CD14-positive monocyte (primary cell): ENCODE data around the gene BCAS1. TPM values are rescaled to one million over a fixed set of nuclear protein-coding genes. Genes with fewer than 3 reads are reported as not detected.

Experiments used
- DNase-seq, 3 donors: peaks; one replicate each; pipeline ENCODE4 v3.0.0-alpha.2; 2011 to 2022
- H2AFZ ChIP-seq: 2 replicates; pipeline ENCODE4 v1.6.0; 2012; ENCODE audit warnings: mild to moderate bottlenecking, low read depth, low read length, inconsistent platforms; ENCODE audit not compliant: insufficient read depth, poor library complexity, severe bottlenecking
- H3K27ac ChIP-seq, 2 donors: 1 replicate in 1 of 2; 2 replicates in 1 of 2; pipeline ENCODE4 v1.5.1; 2012 to 2013; ENCODE audit warnings: low read length in 2 of 2, control low read depth in 1 of 2, inconsistent platforms in 1 of 2, low read depth in 1 of 2, mild to moderate bottlenecking in 1 of 2
- H3K27me3 ChIP-seq, 2 donors: one replicate each; pipeline versions ENCODE4 v1.6.0 to v1.6.1; 2011 to 2013; ENCODE audit warnings: low read length in 2 of 2; ENCODE audit not compliant: control insufficient read depth in 2 of 2, insufficient read depth in 2 of 2
- H3K36me3 ChIP-seq, 2 donors: replicated peaks in 1 of 2; 1 replicate in 1 of 2; 2 replicates in 1 of 2; pipeline versions ENCODE4 v1.5.1 to v1.6.1; 2012 to 2013; ENCODE audit warnings: low read length in 2 of 2, control low read depth in 1 of 2, inconsistent platforms in 1 of 2, mild to moderate bottlenecking in 1 of 2; ENCODE audit not compliant: insufficient read depth in 2 of 2, control insufficient read depth in 1 of 2
- H3K4me1 ChIP-seq, 2 donors: 1 replicate in 1 of 2; 2 replicates in 1 of 2; pipeline versions ENCODE4 v1.5.1 to v1.6.1; 2012 to 2013; ENCODE audit warnings: low read length in 2 of 2, control low read depth in 1 of 2, inconsistent platforms in 1 of 2, mild to moderate bottlenecking in 1 of 2, moderate library complexity in 1 of 2; ENCODE audit not compliant: insufficient read depth in 2 of 2, control insufficient read depth in 1 of 2
- H3K4me2 ChIP-seq: replicated peaks from 2 replicates; pipeline ENCODE3; 2012; ENCODE audit warnings: low read length, moderate library complexity, mild to moderate bottlenecking; ENCODE audit not compliant: poor library complexity, severe bottlenecking; ENCODE audit errors: extremely low read depth
- H3K4me3 ChIP-seq, 3 experiments: fragments of 200-600 bp in 1 of 3; sonication (generic) in 1 of 3; replicated peaks in 1 of 3; 1 replicate in 2 of 3; 2 replicates in 1 of 3; pipeline ENCODE4 v1.5.1; 2011 to 2013; ENCODE audit warnings: low read length in 3 of 3, mild to moderate bottlenecking in 3 of 3, control low read depth in 2 of 3, low read depth in 2 of 3, inconsistent platforms in 1 of 3, moderate library complexity in 1 of 3
- H3K79me2 ChIP-seq: 2 replicates; pipeline ENCODE4 v1.6.0; 2012; ENCODE audit warnings: mild to moderate bottlenecking, control low read depth, inconsistent platforms, low read length, moderate library complexity; ENCODE audit not compliant: insufficient read depth
- H3K9ac ChIP-seq: 2 replicates; pipeline ENCODE4 v1.6.0; 2017; ENCODE audit warnings: low read length, mild to moderate bottlenecking; ENCODE audit not compliant: insufficient read depth, poor library complexity, severe bottlenecking
- H3K9me3 ChIP-seq, 2 donors: replicated peaks in 1 of 2; 1 replicate in 1 of 2; 2 replicates in 1 of 2; pipeline versions ENCODE4 v1.5.1 to v1.6.1; 2012 to 2013; ENCODE audit warnings: low read length in 2 of 2, control low read depth in 1 of 2; ENCODE audit not compliant: control insufficient read depth in 1 of 2, insufficient read depth in 1 of 2
- H4K20me1 ChIP-seq: 2 replicates; pipeline ENCODE4 v1.6.0; 2012; ENCODE audit warnings: mild to moderate bottlenecking, low read length, control low read depth, moderate library complexity; ENCODE audit not compliant: insufficient read depth
- H3K27ac Mint-ChIP-seq, 7 donors: one replicate each; pipeline ENCODE4 v1.8.0; 2020; ENCODE audit warnings: mild to moderate bottlenecking in 7 of 7, mixed read lengths in 7 of 7, moderate library complexity in 6 of 7, inconsistent platforms in 2 of 7
- H3K27me3 Mint-ChIP-seq, 3 donors: one replicate each; pipeline ENCODE4 v1.8.0; 2021 to 2022; ENCODE audit warnings: low read depth in 3 of 3, mild to moderate bottlenecking in 3 of 3, mixed read lengths in 3 of 3, moderate library complexity in 3 of 3, inconsistent platforms in 1 of 3
- H3K36me3 Mint-ChIP-seq, 2 donors: one replicate each; pipeline ENCODE4 v1.8.0; 2020; ENCODE audit warnings: mixed read lengths in 2 of 2, inconsistent platforms in 1 of 2, mild to moderate bottlenecking in 1 of 2
- H3K4me1 Mint-ChIP-seq: one replicate; pipeline ENCODE4 v1.8.0; 2020; ENCODE audit warnings: mild to moderate bottlenecking, mixed read lengths
- H3K4me3 Mint-ChIP-seq, 2 donors: one replicate each; pipeline ENCODE4 v1.8.0; 2020; ENCODE audit warnings: mild to moderate bottlenecking in 2 of 2, mixed read lengths in 2 of 2, moderate library complexity in 1 of 2
- H3K9me3 Mint-ChIP-seq, 7 donors: one replicate each; pipeline ENCODE4 v1.8.0; 2020 to 2022; ENCODE audit warnings: mixed read lengths in 7 of 7, mild to moderate bottlenecking in 6 of 7, moderate library complexity in 6 of 7, inconsistent platforms in 2 of 7
- CTCF ChIP-seq: fragments of 200-600 bp; IDR thresholded peaks from one replicate; pipeline ENCODE4 v1.8.0; 2022; ENCODE audit warnings: antibody characterized with exemption, mild to moderate bottlenecking
- WGBS: methylation state at CpG from one replicate; pipeline ENCODE4 v1.1.5; 2013; ENCODE audit warnings: missing lambda C conversion rate; ENCODE audit not compliant: insufficient coverage; 5-methylcytosine and 5-hydroxymethylcytosine counted together
- intact Hi-C, 2 donors: fragments of 100-400 bp; cut with micrococcal nuclease; formaldehyde crosslinking; loops; one replicate each; pipeline versions ENCODE4 v1.15.0 to v1.15.1; 2023
- polyA plus RNA-seq, 3 donors: library from polyadenylated mRNA; depleted of rRNA in 1 of 3; unstranded in 2 of 3; stranded (reverse) in 1 of 3; fragments of 300-500 nt in 2 of 3; fragments of >200 nt in 1 of 3; fragmentation: Illumina TruSeq in 2 of 3; gene quantifications; 1 replicate in 2 of 3; 2 replicates in 1 of 3; pipeline ENCODE4 v1.2.3, GENCODE V29; 2012 to 2021

The BCAS1 gene
- polyA plus RNA-seq, 3 donors: 0.01 to 0.02 TPM; not detected in 1

- H3K36me3 ChIP-seq: no peaks in the 10 kb centered on the region
Observed at GRCh38 chr20:54020348-54020747, 50.0 kb downstream of the BCAS1 start.

GRCh38 chr20:54019585-54019984 is 50.8 kb downstream of the BCAS1 start:
- DNase-seq: no peak
- no peak overlapping the region for H3K27ac Mint-ChIP-seq
- no peaks in the 10 kb centered on the region for H3K27me3 Mint-ChIP-seq
- 78% methylated on average over 2 of the region's 6 CpGs for WGBS
- H2AFZ ChIP-seq: no peak overlapping the region
- peaks cover 40% of the 10 kb centered on the region for H3K4me1 Mint-ChIP-seq
- no peak overlapping the region for H3K4me3 Mint-ChIP-seq
- no peak overlapping the region for H3K27ac ChIP-seq
- no peak overlapping the region for H3K9ac ChIP-seq
- H3K4me2 ChIP-seq: no peak overlapping the region
- intact Hi-C loops: no loop called here
- H3K36me3 ChIP-seq: no peaks in the 10 kb centered on the region
- H4K20me1 ChIP-seq: no peaks in the 10 kb centered on the region
- TF ChIP-seq CTCF: no peak
- H3K9me3 ChIP-seq: no peaks in the 10 kb centered on the region
- peaks cover 0 to 4% (median 0%) of the 10 kb centered on the region in 7 donors for H3K9me3 Mint-ChIP-seq
- H3K79me2 ChIP-seq: no peaks in the 10 kb centered on the region
- H3K27me3 ChIP-seq: no peaks in the 10 kb centered on the region
- H3K36me3 Mint-ChIP-seq: no peaks in the 10 kb centered on the region
- no peak overlapping the region for H3K4me3 ChIP-seq
- peaks cover 22 to 26% of the 10 kb centered on the region in 2 donors for H3K4me1 ChIP-seq

More at GRCh38 chr20:54020348-54020747, 50.0 kb downstream of the BCAS1 start:
- H3K4me1 ChIP-seq: peaks cover 22 to 26% of the 10 kb centered on the region in 2 donors
- intact Hi-C loops: no loop called here
- Mint-ChIP-seq H3K4me1 (peaks cover 40% of the 10 kb centered on the region), H3K9me3 (peaks cover 0 to 4% (median 0%) of the 10 kb centered on the region in 7 donors), H3K27ac (no peak overlapping the region), H3K27me3 (no peaks in the 10 kb centered on the region), H3K4me3 (no peak overlapping the region), H3K36me3 (no peaks in the 10 kb centered on the region)
- WGBS: 63% methylated on average over 3 of the region's 7 CpGs
- no peak overlapping the region for H3K27ac ChIP-seq
- no peak overlapping the region for H2AFZ ChIP-seq
- no peak overlapping the region for H3K9ac ChIP-seq
- no peak for TF ChIP-seq CTCF
- no peaks in the 10 kb centered on the region for H3K79me2 ChIP-seq
- no peak overlapping the region for H3K4me2 ChIP-seq
- no peak for DNase-seq
- H3K9me3 ChIP-seq: no peaks in the 10 kb centered on the region
- no peaks in the 10 kb centered on the region for H3K27me3 ChIP-seq
- H4K20me1 ChIP-seq: no peaks in the 10 kb centered on the region
- H3K4me3 ChIP-seq: no peak overlapping the region
